Activated gamma-delta T cell treated with Interleukin-2 at 50 U/mL for 16 hours (primary cell): ENCODE results near the gene PDGFRA.
"Not testable (repeated sequence)": the region's sequence is repeated elsewhere in the genome, so short reads cannot be mapped to it uniquely, and the experiment has no call there.

Experiments
- DNase-seq: peaks from one replicate; pipeline ENCODE4 v3.0.0-alpha.2; 2020

Gene PDGFRA

DNA sequence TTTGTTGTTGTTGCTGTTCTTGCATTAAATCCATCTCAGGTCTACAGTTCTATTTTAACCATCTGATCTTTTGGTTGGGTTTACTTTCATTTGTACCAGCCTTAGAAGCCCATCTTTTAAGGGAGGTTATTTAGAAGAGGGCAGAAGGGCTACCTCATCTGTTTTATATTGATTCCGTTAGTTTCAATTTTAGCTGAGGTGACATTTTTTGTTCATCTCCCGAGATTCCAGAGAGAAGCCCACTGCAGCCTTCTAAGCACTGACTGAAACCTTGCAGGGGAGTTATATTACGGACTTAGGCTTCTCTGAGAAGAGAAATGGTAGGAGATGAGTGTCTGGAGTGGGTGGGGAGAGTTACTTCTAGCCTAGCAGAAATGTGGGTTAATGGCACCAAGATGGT lies 101.8 kb downstream of the PDGFRA start:
- DNase-seq: no peak

- no peak for DNase-seq
These were observed 103.4 kb downstream of the PDGFRA start for GRCh38 chr4:54332542-54332941.

DNA sequence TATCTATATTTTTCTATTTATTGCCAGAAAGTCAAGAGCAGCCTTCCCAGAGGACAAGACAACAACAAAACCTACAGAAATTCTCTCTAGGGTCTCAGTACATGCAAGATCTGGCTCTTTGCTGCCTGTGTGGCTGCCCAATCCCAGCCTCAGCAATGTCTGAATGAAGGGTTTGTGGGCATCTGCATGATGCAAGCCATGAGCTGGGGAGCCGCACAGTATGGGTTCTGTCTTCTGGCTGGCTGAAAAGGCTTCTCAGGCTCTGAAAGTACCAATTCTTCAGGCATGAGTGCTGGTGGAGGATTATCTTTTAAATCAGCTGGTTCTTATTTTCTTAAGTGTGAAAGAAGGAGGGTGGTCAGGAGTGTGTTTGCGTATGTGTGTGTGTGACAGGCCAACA lies 104.6 kb downstream of the PDGFRA start:
- DNase-seq: no peak

DNA sequence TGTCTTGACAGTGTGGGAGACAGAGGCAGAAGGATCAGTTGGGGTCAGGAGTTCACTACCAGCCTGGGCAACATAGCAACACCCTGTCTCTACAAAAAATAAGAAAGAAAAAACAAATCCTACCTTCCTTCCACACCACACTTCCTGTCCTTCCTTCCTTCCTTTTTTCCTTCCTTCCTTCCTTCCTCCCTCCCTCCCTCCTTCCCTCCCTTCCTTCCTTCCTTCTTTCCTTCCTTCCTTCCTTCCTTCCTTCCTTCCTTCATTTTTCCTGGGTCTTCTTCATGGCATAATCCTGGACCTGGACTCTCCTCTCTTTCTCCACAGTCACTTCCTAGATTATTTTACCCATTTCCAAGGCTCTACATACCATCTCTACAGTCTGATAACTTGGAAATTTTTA lies 105.7 kb downstream of the PDGFRA start:
- not testable (repeated sequence) for DNase-seq

DNA sequence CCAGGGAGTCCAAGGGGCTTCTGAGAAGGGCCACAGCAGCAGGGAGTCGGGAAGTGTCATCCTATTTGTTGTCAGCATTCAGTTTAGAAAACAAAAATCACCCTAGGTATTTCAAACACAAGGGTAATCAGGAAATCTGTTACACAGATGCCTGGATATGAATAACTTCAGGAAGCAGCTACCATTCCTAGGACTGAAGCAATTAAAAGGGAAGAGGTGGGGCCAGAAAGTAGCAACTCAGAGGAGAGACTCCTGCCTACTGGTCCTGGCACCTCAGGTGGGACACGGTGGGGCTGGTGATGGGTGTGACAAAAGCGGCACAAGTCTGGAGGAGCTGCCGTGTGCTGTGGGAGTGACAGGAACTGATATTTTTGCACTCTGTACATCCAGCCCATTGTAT lies 107.9 kb downstream of the PDGFRA start:
- no peak for DNase-seq

DNA sequence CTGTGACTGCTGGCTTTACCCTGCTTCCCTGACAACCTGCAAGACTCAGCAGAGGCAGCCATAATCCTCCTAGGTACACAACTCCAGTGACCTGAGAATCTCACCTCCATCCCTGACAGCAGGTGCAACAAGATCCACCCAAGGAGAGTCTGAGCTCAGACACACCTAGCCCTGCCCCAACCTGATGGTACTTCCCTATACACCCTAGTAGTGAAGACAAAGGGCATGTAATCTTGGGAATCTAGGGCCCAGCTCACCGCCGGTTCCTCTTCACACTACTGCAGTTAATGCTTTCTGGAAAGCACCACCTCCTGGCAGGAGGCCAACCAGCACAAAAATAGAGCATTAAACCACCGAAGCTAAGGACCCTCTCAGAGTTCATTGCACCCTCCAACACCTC lies 113.0 kb downstream of the PDGFRA start:
- DNase-seq: not testable (repeated sequence)
